ENCODE data around the gene MRPS34.

The MRPS34 gene

DNA sequence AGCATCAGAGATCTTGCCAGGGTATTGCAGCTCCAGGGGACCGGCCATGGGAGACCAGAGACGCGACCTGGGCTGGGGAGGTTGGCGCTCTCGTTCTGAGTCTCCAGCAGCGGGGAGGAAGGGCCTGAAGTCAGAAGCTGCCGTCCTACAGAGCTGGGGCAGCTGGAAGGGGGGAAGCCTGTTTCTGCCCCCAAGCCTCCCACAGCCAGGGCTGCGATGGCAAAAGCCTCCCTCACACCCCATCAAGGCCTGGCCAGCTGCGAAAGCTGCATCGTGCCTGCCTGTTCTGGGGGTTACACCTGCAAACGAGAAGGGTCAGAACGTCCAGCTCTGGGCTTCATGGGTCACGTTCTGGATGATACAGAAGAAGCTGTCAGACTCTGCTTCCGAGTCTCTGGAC, 40.9 kb downstream of the MRPS34 start:
- H3K4me3 ChIP-seq (ENCODE audit: low read depth, low read length), result no peak overlapping the region
- TF ChIP-seq, protein P1, sequence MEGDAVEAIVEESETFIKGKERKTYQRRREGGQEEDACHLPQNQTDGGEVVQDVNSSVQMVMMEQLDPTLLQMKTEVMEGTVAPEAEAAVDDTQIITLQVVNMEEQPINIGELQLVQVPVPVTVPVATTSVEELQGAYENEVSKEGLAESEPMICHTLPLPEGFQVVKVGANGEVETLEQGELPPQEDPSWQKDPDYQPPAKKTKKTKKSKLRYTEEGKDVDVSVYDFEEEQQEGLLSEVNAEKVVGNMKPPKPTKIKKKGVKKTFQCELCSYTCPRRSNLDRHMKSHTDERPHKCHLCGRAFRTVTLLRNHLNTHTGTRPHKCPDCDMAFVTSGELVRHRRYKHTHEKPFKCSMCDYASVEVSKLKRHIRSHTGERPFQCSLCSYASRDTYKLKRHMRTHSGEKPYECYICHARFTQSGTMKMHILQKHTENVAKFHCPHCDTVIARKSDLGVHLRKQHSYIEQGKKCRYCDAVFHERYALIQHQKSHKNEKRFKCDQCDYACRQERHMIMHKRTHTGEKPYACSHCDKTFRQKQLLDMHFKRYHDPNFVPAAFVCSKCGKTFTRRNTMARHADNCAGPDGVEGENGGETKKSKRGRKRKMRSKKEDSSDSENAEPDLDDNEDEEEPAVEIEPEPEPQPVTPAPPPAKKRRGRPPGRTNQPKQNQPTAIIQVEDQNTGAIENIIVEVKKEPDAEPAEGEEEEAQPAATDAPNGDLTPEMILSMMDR (IDR thresholded peaks at IDR 0.05; ENCODE audit: control insufficient read depth, extremely low read depth, insufficient read depth), result no peak
- no peak for DNase-seq (ENCODE audit: low read depth)

DNA sequence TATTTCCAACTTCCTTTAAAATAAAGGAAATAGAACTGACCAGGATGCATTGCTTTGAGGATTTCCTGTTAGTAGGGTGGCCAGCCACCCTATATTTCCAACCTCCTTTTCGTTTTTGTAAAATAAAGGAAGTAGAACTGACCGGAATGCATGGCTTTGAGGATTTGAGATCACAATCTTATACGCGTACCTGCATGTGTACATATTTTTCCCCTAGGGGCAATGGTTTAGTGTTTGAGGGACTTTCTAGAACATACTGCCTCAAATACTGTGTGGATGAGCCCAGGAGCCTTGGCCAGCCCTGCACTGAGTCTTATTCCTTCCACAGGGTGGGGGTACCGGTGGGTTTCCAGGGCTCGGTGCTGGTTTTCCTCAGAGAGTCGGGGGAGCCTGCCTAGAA, 41.3 kb downstream of the MRPS34 start:
- DNase-seq (ENCODE audit: low read depth), result no peak
- H3K4me3 ChIP-seq (ENCODE audit: low read depth, low read length), result no peak overlapping the region
- TF ChIP-seq, protein P1 (IDR thresholded peaks at IDR 0.05; ENCODE audit: control insufficient read depth, extremely low read depth, insufficient read depth), result no peak

DNA sequence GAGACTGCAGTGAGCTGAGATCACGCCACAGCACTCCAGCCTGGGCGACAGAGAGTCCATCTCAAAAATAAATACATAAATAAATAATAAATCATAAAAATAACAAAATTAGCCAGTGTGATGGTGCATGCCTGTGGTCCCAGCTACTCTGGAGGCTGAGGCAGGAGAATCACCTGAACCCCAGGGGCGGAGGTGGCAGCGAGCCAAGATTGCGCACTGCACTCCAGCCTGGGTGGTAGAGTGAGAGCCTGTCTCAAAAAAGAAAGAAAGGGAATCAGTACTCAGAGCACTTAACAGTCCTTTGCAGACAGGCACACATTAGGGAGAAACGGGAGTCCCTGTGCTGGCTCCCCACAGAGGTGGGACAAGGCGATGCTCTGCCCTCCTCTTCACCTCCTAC, 41.9 kb downstream of the MRPS34 start:
- TF ChIP-seq, protein P1 (IDR thresholded peaks at IDR 0.05; ENCODE audit: control insufficient read depth, extremely low read depth, insufficient read depth), result no peak
- DNase-seq (ENCODE audit: low read depth), result no peak

DNA sequence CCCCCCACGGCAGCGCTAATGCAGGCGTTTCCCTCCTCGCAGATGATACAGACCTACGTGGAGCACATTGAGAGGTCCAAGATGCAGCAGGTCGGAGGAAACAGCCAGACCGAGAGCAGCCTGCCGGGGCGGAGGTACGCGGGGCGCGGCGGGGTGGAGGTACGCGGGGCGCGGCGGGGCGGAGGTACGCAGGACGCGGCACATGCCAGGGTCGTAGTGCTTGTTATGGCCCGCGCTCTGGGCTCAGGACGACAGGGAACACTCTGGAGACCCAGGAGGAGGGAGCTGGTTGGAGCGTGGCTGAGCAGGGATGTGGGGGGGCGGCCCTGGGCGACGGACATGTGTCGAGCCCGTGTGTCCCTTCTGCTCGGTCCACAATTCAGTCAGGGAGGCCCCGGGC, 43.5 kb downstream of the MRPS34 start:
- H3K4me3 ChIP-seq (ENCODE audit: low read depth, low read length), result no peak overlapping the region
- DNase-seq (ENCODE audit: low read depth), result no peak
- TF ChIP-seq, protein P1 (IDR thresholded peaks at IDR 0.05; ENCODE audit: control insufficient read depth, extremely low read depth, insufficient read depth), result no peak

More for the DNA sequence above, 41.9 kb downstream of the MRPS34 start:
- H3K4me3 ChIP-seq (ENCODE audit: low read depth, low read length), result no peak overlapping the region

DNA sequence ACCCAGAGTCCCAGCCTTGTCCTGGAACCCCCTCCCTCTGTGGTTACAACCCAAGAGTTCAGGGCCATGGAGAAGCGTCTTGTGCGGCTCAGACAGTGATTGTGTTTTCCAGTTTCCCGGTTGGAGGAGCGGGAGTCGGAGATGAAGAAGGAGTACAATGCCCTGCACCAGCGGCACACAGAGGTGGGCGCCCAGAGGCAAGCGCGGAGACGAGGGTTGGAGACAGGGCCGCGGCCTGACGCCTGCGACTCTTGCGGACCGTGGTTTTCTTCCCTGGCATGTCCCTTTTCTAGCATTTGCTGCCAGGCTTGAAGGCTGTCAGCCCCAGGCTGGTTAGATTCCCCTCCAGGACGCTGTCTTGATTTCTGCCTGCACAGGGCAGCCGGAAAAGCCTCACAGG, 43.9 kb downstream of the MRPS34 start:
- H3K4me3 ChIP-seq (ENCODE audit: low read depth, low read length), result no peak overlapping the region
- DNase-seq (ENCODE audit: low read depth), result no peak
- TF ChIP-seq, protein P1 (IDR thresholded peaks at IDR 0.05; ENCODE audit: control insufficient read depth, extremely low read depth, insufficient read depth), result no peak

DNA sequence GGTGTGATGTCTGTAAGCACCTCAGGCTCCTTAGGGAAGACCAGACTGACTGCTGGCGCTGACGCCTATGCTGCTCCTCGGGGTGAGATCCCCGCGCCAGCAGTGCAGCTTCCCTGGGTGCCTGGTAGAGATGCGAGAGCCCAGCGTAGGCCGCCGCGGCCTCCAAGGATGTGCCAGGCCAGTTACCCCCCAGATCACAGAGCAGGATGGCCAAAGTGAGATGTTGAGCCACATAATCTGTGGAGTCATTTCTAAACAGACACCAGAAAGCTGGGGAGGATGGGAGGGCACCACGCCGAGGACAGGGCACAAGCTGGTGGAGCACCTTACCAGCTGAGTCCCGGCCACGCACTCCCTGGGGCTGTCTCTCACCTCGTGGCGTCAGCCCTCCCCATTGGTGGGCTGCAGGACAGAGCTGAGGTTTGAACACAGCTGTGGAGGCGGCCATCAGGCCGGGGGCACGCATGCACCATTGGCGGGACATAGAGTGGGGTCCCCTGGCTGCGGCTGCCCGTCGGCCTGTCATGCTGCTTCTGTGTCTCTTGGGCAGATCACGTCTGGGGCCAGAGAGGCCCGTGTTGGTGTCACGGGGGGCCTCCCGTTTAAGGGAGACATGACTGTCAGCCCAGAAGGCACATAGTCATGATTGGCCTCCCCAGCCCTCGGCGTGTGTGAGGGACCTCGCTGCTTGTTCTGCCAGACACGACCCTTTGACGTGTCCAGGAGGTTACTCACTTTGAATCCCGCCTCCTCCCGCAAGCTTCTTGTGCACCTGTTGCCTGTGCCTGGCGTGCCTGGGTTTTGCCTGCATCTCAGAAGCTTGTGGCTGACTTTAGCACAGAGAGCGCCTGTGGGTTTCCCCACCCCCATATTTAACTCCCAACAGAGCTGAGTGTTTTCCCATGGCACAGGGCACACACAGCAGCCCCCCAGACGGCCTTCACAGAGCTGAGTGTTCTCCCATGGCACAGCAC, 45.0 kb downstream of the MRPS34 start:
- TF ChIP-seq, protein P1 (IDR thresholded peaks at IDR 0.05; ENCODE audit: control insufficient read depth, extremely low read depth, insufficient read depth), result no peak
- H3K4me3 ChIP-seq (ENCODE audit: low read depth, low read length), result no peak overlapping the region
- DNase-seq (ENCODE audit: low read depth), result no peak
